Heart right ventricle (tissue), 16 donors: ENCODE measurements around the gene STXBP4. TPM values are rescaled to one million over a fixed set of nuclear protein-coding genes. Genes with fewer than 3 reads are reported as not detected.

Experiments
- ATAC-seq, 8 donors: fragments of 200-7000 bp; cut with Tn5 transposase; one replicate each; pipeline ENCODE4 v1.9.1; 2020; ENCODE audit warnings: mild to moderate bottlenecking in 8 of 8, moderate library complexity in 8 of 8, moderate number of reproducible peaks in 1 of 8
- DNase-seq, 2 donors: peaks; one replicate each; pipeline ENCODE4 v3.0.0-alpha.2; 2020
- H3K27ac ChIP-seq, 10 donors: fragments of 200-600 bp; sonication (generic) in 2 of 10; one replicate each; pipeline versions ENCODE4 v1.5.0 to v1.8.0; 2020 to 2022; ENCODE audit warnings: mild to moderate bottlenecking in 3 of 10
- H3K27me3 ChIP-seq, 7 donors: fragments of 200-600 bp; one replicate each; pipeline ENCODE4 v1.8.0; 2021 to 2022; ENCODE audit warnings: mild to moderate bottlenecking in 2 of 7
- H3K36me3 ChIP-seq, 9 donors: fragments of 200-600 bp; sonication (generic) in 1 of 9; one replicate each; pipeline versions ENCODE4 v1.5.0 to v1.8.0; 2020 to 2022; ENCODE audit warnings: mild to moderate bottlenecking in 2 of 9
- H3K4me1 ChIP-seq, 9 donors: fragments of 200-600 bp; sonication (generic) in 1 of 9; one replicate each; pipeline versions ENCODE4 v1.5.0 to v1.8.0; 2020 to 2022; ENCODE audit warnings: mild to moderate bottlenecking in 4 of 9
- H3K4me3 ChIP-seq, 10 donors: fragments of 200-600 bp; sonication (generic) in 2 of 10; one replicate each; pipeline versions ENCODE4 v1.5.0 to v1.8.0; 2020 to 2022; ENCODE audit warnings: mild to moderate bottlenecking in 7 of 10, moderate library complexity in 2 of 10
- H3K9me3 ChIP-seq, 11 donors: fragments of 200-600 bp in 10 of 11; sonication (generic) in 2 of 11; one replicate each; pipeline versions ENCODE4 v1.5.0 to v1.8.0; 2013 to 2022; ENCODE audit warnings: mild to moderate bottlenecking in 2 of 11, control low read depth in 1 of 11, moderate library complexity in 1 of 11
- CTCF ChIP-seq, 9 donors: fragments of 200-600 bp; sonication (generic) in 2 of 9; IDR thresholded peaks; one replicate each; pipeline versions ENCODE4 v1.5.0 to v1.8.0; 2021 to 2022; ENCODE audit warnings: antibody characterized with exemption in 9 of 9, mild to moderate bottlenecking in 5 of 9, moderate library complexity in 1 of 9
- WGBS, 2 donors: extraction: QIAGEN DNeasy Blood & Tissue Kit; methylation state at CpG; one replicate each; pipeline ENCODE4 v1.1.7; 2013; ENCODE audit warnings: inconsistent platforms in 1 of 2; 5-methylcytosine and 5-hydroxymethylcytosine counted together
- intact Hi-C, 10 donors: fragments of 100-400 bp; cut with DNase I; formaldehyde crosslinking; loops; one replicate each; pipeline versions ENCODE4 v1.11.1 to v1.14.2; 2022
- polyA plus RNA-seq, 2 donors: library from polyadenylated mRNA; stranded (reverse); fragments of 200-250 nt; gene quantifications; one replicate each; pipeline ENCODE4 v1.2.3, GENCODE V29; 2013
- total RNA-seq, 10 donors: library from RNA; stranded (reverse); fragmentation: NEBNext Ultra II Directional in 3 of 10; extraction: Animal tissue kit (Norgen Biotek cat#: 25700) in 3 of 10; gene quantifications; one replicate each; pipeline versions ENCODE4 v1.2.1 to v1.2.4, GENCODE V29; 2021 to 2023
- donor health status: Arrhythmogenic right ventricular cardiomyopathy.
- donor health status: ischemic (EF 13 %, LVEDD 7.1; RV severe dilation, severe dysfunction).
- donor health status: healthy with polysubstance abuse.
- donor health status: DM: no; HTN: yes; CAD: no.
- donor health status: DM: no; HTN: no; CAD: no.
- donor health status: ischemic (EF 25% LVEDD 6.9; RV normal size, moderate dysfunction).
- donor health status: ischemic (EF 25% LVEDD 5.7; RV mildly dilated, moderate dysfunction).
- donor health status: healthy.
- donor health status: DM: yes; HTN: yes; CAD: no.
- donor health status: Ischemic cardiomyopathy.
- donor health status: ischemic (EF 35%, LVEDD 5.7; RV mildly dilated, moderate dysfunction).
- donor health status: nonischemic (EF 11% LVEDD 7.7; RV severe dilation, severe dysfunction).
- donor health status: DM: yes; HTN: yes; CAD: no.
- donor health status: PGD.
- donor health status: ischemic (EF 29% LVEDD 5.4; RV normal size, mild dysfunction).
- donor health status: nonischemic (EF 23%, LVEDD 6.1; RV moderate dilation, normal function).

Gene STXBP4
- total and polyA plus RNA-seq, 12 donors = 0.77 to 8.3 (median 5.0) TPM

GRCh38 chr17:54937018-54937417 lies 31.5 kb upstream of the STXBP4 start:
- no peak for TF ChIP-seq CTCF (IDR thresholded peaks at IDR 0.05)
- Histone ChIP-seq H3K4me3 (no peak overlapping the region), H3K27ac (no peak overlapping the region), H3K27me3 (no peaks in the 10 kb centered on the region), H3K4me1 (no peaks in the 10 kb centered on the region), H3K36me3 (peaks cover 0 to 51% (median 0%) of the 10 kb centered on the region in 9 donors), H3K9me3 (no peaks in the 10 kb centered on the region)
- WGBS, 2 donors = 59 to 64% methylated on average over 5 of the region's 5 CpGs
- intact Hi-C loops = no loop called here
- DNase-seq (no peak), ATAC-seq (no peak)

- peaks cover 0 to 51% (median 0%) of the 10 kb centered on the region in 9 donors for H3K36me3 ChIP-seq
- no peaks in the 10 kb centered on the region for H3K4me1 ChIP-seq
- H3K9me3 ChIP-seq = no peaks in the 10 kb centered on the region
- intact Hi-C loops = no loop called here
- H3K4me3 ChIP-seq = no peak overlapping the region
- no peak for DNase-seq
- no peaks in the 10 kb centered on the region for H3K27me3 ChIP-seq
- 91 to 95% methylated on average over 1 of the region's 1 CpG for whole genome bisulfite sequencing, 2 donors
- TF ChIP-seq CTCF (IDR thresholded peaks at IDR 0.05) = no peak
- no peak overlapping the region for H3K27ac ChIP-seq
- ATAC-seq = no peak
These were observed 31.1 kb upstream of the STXBP4 start for GRCh38 chr17:54937426-54937825.

GRCh38 chr17:54941285-54941684 lies 27.3 kb upstream of the STXBP4 start:
- TF ChIP-seq CTCF (IDR thresholded peaks at IDR 0.05) = no peak
- Histone ChIP-seq H3K27me3 (no peaks in the 10 kb centered on the region), H3K27ac (no peak overlapping the region), H3K4me1 (no peaks in the 10 kb centered on the region), H3K9me3 (no peaks in the 10 kb centered on the region), H3K36me3 (peaks cover 0 to 35% (median 0%) of the 10 kb centered on the region in 9 donors), H3K4me3 (no peak overlapping the region)
- ATAC-seq (no peak), DNase-seq (no peak)
- intact Hi-C loops = no loop called here
- WGBS, 2 donors = 84 to 90% methylated on average over 1 of the region's 1 CpG

- Histone ChIP-seq H3K27me3 (no peaks in the 10 kb centered on the region), H3K27ac (no peak overlapping the region), H3K4me1 (no peaks in the 10 kb centered on the region), H3K9me3 (no peaks in the 10 kb centered on the region), H3K36me3 (peaks cover 0 to 15% (median 0%) of the 10 kb centered on the region in 9 donors), H3K4me3 (no peak overlapping the region)
- intact Hi-C loops = no loop called here
- 76 to 77% methylated on average over 1 of the region's 1 CpG for WGBS, 2 donors
- DNase-seq (no peak), ATAC-seq (no peak)
- no peak for TF ChIP-seq CTCF (IDR thresholded peaks at IDR 0.05)
These were observed 23.8 kb upstream of the STXBP4 start for GRCh38 chr17:54944796-54945195.
